CD4-positive, alpha-beta T cell treated with Interleukin-4 for 4 hours (primary cell): ENCODE data around the gene PUM1.
A peak's percentile ranks its signal among the peaks of the same experiment; 100 is the strongest.

Source experiments
- DNase-seq: peaks from one replicate; pipeline ENCODE4 v3.0.0-alpha.2; 2020

PUM1 gene

DNA sequence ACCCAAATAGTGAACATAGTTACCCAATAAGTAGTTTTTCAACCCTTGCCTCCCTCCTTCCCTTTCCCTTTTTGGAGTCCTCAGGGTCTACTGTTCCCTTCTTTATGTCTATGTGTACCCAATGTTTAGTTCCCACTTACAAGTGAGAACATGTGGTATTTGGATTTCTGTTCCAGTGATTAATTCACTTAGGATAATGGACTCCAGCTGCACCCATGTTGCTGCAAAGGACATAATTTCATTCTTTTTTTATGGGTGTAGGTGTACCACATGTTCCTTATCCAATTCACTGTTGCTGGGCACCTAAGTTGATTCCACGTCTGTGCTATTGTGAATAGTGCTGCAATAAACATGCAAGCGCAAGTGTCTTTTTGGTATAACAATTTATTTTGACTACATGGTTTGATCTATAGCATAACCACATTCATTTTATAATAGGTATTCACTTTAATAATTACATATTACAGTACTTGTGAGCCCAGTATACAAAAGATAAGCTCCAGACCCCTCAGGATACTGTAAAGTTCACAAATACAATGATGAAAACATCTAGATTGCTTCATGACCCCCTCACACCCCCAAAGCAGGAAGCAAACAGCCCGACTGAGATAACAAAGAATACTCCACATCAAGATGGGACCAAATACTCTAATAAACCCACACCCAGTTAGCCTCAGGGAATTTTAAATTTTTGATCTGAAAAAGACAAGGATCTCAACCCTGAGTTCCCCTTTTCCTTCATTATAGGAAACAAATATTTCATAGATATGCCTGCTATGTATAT, 45.3 kb downstream of the PUM1 start:
- no peak for DNase-seq

DNA sequence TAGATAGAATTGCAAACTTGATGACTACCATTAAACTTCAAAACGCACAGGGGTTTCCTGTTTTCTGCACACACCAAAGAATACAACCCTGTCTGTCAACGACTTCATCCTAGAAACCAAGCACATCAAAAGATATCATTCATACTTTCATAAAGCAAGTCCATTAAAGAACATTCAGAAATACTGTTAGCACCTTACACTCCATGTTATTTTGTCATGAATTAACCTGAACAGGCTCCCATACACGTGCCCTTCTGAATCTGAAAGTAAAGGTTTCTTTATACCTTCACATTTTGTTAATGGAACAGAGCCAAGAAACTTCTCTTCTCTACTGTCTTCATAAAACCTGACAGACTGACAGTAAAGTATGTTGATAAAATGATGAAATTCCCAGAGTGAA, 46.1 kb downstream of the PUM1 start:
- DNase-seq = peak; percentile 19

DNA sequence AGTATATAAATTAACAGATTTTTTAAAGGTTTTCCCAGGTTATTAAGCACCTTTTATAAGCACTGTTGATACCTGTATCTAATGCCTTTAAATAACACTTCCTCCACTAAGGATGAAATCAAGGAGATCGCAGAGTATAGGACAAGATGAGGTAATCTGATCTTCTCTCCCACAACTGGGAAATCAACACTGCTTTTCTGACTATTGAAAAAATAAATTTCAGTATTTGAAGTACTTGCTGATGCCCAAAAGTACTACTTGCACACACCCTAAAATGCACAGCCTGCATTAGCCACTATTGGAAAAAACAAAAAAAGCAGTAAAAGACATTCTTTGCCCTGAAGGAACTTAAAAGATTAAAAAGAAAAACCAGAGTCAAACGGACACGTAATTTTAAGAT, 48.6 kb downstream of the PUM1 start:
- no peak for DNase-seq

DNA sequence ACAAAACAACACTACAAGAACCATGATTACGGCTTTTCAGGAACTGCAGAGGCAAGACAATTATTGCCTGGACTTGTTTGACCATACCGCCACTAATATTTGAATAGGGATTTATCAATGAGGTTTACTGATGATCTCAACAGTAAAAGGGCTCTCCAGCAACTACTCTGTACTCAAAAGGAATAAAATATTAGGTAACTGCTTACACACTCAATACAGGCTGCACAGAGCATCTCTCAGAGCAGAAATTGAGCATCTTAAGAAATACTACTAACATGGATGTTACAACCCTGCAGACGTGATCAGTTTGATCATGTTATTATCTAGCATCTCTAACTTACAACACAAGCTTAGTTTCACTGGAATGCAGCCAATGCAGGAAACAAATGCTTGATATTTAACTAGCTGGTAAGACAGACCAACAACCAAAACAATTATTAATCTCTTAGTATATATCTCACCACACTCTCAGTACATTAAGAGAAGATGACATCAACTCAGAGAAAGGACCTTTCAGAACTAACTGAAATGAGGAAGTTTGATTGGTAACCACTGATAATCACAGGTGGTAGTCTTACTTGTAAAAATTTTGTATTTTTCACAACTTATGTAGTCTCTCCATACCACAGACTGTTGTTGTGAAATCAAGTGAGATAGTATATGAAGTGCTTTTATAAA, 52.2 kb downstream of the PUM1 start:
- DNase-seq = no peak

DNA sequence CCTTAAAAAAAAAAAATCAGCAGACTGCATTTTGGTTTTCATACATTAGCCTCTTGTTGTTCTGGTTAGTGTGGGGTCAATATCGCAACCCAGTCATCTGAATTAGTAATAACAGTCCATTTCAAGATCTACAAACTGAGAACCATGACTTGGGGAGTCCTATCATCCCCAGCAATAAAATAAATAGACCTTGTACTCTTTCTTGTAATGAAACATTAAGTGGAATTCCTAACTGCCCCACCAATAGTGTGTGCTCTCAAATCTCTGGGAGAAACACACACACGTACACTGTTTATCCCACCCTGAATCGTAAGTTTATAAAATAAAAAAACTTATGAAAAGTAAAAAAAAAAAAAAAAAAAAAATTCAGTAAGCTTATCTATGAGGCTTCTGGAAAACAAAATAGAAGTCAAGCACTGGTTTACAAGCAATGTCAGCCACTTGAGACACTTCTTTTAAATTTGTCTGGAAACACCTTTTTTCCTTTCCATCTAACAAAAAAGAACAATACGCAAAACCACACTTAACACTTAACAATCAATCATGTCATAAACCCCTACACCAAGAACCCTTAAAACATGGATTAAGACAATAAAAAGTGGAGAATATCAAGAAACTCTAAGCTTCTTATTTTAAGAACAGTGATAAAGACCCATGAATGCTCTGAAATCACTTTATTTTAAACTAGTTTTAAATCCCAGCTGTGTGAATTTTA, 53.1 kb downstream of the PUM1 start:
- no peak for DNase-seq

DNA sequence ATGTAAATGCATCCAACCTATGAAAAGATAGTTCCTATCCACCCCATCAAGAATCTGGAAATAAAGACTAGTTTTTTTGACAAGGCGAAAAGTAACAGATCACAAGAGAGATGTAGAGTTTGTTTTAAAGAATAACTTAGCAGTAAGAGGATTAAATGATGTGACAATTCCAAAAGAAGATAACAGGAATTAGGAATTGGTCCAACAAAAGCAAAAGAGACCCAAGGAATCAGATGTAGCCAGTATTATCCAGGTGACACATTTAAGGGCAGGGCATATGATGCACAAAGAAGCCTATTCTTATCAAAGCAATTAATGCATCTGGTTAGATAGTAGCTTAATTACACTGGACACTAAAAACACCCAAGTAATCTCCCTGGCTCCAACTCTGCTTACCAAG, 53.8 kb downstream of the PUM1 start:
- DNase-seq = no peak

DNA sequence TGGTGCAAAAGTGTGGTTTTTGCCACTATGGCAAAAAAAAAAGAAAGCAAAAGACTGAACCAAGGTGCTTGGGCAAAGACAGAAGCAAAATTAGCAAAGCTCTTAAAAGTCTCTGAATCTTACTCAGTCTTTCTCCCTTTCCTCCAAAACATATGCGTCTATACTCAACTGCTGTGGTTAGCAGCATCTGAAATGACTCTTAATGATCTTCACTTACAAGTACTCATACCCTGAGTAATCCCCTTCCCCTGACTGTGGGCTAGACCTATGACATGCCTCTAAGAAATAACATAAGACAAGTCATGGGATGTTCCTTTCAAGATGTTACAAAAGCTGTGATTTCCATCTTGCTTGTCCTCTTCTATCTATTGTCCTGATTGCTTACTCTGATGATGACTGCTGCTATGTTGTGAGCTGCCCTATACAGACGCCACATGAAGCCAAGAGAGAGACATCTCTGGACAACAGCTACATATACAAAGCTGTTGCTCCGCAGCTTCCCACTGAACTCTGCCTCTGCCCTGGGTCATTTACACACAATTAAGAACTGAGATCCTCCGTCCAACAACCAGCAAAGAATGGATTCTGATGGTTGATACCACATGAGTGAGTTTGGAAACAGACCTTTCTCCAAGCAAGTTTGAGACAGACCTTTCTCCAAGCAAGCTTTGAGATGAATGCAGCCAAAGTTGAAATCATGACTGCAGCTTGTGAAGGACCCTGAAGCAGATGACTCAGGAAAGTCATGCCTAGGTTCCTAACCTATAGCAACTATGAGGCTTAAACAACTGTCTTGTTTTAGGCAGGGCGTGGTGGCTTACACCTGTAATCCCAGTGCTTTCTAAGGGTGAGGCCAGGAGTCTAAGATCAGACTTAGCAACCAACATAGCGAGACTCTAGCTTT, 55.2 kb downstream of the PUM1 start:
- DNase-seq = peak; percentile 63

DNA sequence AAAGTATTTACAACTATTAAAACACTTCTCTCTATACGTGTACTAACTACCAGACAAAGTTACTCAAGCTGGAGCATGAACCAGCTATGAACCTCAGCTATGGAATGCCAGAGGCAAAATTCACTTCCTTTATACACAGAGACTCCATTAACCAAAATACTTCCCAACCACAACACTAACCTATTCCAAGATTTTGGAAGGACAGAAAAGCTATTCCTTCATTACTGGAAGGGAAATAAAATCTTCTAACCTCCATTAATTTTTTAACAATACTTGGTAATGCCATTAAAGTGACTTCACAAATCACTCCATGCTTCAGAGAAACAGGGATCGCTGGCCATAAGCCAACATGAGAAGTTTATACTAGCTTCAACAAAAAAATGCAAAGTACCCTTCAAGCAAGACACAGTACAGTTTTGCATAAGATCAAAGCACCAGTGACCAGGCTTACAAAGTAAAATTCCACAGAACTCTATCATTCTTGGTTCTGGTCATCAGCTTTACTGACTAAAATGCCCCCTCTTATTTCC, 58.0 kb downstream of the PUM1 start:
- DNase-seq = no peak

DNA sequence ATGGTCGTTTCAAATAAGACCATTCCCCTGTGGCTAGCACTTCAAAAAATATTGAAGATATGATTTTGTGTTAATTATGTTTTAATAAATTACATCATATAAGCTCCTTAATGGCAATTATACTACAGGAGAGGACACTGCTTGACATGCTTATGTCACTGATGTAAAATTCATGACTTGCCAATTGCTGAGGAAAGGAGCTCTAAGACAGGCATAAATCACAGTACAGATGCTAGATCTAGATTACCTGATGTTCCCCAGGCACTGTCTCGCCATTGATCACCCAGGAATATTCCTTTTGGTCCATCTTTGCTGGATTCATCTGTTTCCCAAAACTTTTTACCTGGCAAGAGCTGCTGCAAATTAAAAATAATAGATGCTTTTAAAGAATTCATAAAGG, 58.8 kb downstream of the PUM1 start:
- no peak for DNase-seq

DNA sequence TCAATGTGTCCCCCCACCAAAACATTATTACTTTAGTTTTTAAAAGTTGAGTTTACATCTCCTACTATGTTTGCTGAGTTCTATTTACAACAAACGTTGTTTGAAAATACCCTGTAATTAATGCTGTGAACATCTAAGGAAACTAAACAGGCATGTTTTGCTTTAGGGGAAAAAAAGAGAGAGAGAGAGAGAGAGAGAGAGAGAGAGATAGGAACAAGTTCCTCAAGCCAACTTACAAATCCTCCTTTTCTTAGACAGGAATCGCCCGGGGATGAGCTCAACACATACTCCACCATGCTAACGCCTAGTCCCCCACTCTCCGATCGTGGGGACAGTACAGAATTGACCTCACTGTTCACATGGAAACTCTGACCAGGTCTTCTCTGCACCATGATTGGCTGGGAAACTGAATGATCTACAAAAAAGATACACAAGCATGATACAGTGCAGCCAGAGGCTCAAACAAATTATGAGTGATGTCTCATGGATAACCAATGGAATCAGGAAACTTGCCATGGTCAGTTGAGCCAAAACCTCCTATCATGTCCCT, 59.8 kb downstream of the PUM1 start:
- no peak for DNase-seq

DNA sequence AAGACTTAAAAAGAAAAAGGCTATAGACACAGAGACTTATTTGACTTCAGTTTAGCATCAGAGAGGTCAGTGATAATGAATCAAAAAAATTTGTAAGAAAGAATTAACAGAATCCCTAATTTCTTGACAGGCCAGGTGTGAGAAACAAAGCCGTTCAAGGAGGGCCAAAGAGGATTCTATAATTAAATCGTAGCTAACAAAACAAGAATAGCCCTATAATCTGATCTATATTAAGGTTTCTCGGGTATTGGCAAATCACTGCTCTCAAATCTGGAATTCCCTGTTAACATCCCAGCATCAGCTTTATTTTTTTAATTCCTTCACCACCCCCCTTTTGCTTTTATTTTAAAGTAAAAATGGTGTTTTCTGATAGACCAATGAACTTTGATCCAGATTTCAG, 60.3 kb downstream of the PUM1 start:
- DNase-seq = no peak

DNA sequence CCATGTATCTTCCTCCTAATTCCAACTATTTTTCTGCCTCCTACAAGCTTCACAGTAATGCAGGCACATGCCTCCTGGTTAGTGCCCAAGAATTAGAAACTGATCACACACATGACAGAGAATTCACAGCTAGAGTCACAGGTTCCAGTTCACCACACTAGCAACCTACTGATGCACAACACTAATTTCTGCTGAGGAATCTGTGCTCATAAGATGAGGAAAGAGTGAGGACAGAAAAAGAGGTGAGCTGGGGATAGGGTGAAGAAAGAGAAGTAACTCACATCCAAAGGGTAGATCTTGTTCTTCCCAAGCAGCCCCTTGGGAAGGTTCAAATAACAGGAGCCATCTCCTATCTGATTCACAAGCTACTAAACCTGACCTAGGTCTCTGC, 61.3 kb downstream of the PUM1 start:
- no peak for DNase-seq

DNA sequence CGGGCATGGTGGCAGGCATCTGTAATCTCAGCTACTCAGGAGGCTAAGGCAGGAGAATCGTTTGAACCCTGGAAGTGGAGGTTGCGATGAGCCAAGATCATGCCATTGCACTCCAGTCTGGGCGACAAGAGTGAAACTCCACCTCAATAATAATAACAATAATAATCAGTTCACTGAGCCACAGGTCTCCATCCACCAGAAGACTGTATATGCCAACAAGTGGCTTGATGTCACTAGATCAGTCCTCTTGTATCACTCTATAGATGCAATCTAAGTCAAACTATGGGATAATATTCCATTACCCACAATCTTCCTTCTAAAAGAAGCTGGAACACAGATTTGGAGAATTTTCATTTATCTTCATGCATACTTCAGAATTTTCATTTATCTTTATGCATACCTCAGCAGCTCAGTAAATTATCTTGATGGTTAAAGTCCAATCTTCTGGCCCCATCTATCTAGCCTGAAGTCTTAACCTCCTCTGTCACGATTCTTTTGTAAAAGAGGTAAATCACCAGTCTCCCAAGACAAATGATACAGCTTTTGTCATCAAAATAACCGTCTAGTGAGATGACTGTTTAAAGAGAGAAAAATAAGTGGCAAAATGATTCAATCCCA, 61.8 kb downstream of the PUM1 start:
- no peak for DNase-seq

DNA sequence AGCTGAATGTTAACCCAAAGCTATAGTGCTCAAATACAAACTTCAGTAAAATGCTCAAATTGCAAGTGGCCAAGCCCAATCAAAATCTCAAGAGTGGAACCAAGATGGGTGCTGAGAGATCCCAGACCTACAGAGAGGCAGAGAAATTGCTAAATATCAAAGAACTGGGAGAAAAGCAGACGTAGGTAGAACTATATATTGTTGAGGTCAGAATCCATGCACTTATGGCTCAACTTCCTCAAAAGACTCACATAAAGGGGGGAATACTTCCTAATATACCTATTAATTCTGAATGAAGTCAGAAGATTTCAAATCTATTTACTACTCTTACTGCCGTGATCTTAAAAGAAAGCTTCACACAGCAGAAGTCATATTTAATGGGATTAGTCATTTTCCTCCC, 65.2 kb downstream of the PUM1 start:
- DNase-seq = no peak

DNA sequence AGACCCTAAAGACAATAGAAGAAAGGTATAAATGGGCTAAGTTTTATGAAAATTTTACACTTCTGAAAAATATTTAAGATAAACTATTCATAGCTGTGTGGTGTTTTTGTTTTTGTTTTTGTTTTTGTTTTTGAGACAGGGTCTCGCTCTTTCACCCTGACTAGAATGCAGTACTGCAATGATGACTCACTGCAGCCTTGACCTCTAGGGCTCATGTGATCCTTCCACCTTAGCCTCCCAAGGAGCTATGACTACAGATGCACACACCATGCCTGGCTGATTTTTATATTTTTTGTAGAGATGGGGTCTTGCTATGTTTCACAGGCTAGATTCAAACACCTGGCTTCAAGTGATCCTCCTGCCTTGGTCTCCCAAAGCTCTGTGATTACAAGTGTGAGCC, 66.6 kb downstream of the PUM1 start:
- DNase-seq = no peak

DNA sequence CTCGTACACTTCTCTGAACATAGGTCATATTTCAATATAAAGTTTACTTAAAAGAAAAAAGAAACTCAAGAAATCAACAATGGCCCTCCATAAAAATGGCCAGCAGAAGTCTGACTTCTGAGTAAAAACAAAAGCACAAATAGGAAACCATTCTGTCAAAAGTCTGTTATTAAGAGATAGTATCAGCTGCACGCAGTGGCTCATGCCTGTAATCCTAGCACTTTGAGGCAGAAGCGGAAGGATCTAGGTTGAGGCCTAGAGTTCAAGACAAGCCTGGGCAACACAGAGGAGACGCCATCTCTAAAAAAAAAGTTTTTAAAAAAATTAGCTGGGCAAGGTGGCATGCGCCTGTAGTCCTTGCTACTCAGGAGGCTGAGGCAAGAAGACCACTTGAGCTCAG, 67.3 kb downstream of the PUM1 start:
- DNase-seq = no peak

DNA sequence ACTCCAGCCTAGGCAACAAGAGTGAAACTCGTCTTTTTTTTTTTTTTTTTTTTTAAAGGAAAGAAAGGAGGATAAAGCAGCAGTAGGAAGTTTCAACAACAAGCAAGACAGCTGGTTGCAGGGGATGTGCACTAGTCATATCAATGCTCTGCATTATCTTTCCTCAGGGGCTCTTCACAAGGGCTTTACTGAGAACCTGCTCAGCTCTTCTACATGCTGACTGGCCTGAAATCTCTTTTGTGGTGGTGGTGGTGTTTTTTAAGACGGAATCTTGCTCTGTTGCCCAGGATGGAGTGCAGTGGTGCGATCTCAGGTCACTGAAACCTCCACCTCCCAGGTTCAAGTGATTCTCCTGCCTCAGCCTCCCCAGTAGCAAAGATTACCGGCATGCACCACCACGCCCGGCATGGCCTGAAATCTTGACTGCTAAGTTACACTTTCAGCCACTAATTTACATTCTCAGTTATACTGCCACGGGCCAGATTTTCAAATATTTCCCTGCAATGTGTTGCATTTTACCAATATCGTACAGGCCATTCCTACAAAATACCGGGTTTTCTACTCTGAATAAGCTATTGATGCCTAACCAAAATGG, 68.0 kb downstream of the PUM1 start:
- no peak for DNase-seq

DNA sequence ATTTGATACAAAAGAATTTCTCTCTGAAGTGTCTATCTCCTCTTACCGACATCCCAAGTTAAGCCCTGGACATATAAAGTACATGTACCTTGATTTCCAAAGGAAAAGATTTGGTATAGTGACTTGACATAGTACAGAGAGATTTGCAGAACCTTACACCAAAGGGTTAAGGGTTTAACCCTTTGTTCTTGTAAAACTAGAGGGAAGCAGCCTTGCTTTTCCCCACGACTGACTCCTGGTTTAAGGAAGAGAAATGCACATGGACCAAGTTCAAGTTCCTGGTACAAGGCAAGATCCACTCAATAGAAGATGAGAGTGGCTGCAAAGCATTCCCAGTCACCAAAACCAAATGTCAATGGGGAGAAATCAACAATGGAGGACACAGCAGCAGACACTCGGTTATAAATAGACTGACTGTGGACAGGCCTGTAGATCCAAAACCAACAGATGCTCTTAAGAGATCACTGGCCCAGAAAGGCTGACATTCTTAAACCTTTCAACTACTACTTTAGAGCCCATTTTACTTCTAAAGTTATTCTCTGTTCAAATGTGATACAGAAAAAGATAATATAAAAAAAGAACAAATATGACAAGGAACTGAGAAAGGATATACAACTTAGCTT, 69.4 kb downstream of the PUM1 start:
- no peak for DNase-seq

DNA sequence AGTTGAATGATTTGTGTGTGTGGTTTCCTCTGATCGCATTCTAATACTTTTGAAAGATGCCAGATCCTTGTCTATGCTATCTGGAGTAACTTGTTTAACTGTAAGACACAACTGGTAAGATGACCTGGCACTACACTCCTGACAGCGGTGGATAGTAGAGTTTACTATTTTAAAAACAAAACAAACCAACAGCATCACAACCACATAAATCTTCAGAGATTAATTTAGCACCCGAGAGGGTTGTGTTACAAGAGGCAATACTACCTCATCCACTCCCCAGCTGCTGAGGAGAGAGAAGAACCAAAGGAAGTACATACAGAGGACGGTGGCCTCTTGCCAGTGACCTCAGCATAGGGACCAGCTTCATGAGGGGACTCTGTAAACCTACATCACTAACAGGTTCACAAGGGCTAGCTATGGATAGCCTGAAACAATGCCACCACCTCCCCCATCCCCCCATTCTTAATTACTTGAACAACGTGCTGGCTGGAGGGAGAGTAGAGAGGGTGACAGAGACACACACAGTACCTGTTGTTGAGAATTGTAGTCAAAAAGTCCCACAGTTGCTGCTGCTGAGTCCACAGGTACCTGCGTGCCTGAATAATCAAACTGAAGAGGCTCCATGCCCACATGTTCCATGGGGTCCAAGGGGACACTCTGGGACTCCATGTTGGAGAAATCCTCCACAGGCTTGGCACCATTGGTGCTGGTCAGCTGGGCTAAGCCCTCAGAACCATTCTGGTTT, 73.5 kb downstream of the PUM1 start:
- DNase-seq = no peak

DNA sequence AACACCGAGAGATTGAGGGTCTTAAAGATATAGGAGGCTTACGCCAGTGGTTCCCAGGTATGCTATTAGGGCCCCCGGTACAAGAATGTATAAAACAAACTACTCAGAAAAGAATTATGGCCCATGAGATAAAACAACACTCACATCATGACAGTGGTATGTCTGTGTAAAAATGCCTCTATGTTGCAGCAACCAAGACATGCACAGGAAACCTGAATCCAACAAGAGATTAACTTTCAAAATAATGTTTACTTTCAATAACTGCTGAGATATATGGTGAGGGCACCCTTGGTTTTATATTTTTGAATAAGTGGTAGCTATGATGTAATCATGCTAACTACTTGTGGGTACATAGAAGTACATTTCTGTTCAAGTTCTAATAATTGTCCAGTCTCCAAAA, 74.9 kb downstream of the PUM1 start:
- no peak for DNase-seq
